A673 (cell line): Measurements from ENCODE around the gene TNS3.

Source experiments
- EZH2 ChIP-seq: fragments of 200-600 bp; sonication (generic); IDR thresholded peaks from 2 replicates; pipeline ENCODE4 v1.6.1; 2017; ENCODE audit warnings: borderline replicate concordance, low read depth, mild to moderate bottlenecking, mixed read lengths, antibody characterized with exemption, low read length; ENCODE audit not compliant: poor library complexity, severe bottlenecking
- TF ChIP-seq, protein P1 (sequence below): fragments of 300-800, 200-600 bp; sonication (generic); conservative IDR thresholded peaks from 2 replicates; pipeline ENCODE4 v1.5.1; 2017; ENCODE audit warnings: low read depth, mild to moderate bottlenecking, antibody characterized with exemption, low read length, moderate library complexity, mixed read lengths

DNA sequence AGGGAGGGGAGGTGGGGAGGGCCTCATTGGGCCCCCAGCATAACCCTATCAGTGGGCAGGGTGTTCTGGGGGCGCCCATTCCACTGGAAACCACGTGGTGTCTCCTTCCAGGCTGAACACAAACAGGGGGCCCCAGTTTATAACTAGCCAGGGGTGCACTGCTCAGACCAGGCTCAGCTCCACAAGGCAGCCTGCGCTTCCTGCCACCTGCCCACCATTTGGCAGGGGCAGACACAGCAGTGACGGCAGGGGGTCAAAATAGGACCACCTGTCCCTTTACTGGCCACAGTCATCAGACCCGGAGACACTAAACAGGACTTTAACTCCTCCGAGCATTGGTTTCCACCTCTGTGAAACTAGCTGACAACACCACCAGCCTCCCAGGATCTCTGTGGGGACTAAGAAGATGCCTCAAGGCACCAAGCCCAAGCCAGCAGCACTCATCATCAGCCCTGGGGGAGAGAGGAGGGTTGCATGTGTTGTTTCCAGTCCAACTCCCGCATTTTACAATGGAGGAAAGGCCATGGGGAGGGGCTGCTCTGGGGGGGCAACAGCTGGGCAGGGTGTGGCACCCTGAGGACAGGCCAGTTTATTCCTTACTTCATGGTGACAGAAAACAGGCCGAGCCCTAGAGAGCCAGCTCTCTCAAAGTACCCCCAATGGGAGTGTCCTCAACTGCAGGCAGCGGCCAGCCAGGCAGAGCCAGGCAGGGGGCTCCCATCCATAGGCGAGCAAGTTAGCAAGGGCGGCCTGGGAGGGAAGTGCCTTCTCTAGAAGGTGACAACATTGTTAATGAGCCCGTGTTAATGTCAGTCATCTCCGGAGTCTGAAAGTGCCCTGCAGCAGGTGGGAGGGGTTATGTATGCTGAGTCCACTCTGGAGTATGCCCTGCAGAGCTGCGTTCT, 127.6 kb downstream of the TNS3 start:
- TF ChIP-seq, protein P1, sequence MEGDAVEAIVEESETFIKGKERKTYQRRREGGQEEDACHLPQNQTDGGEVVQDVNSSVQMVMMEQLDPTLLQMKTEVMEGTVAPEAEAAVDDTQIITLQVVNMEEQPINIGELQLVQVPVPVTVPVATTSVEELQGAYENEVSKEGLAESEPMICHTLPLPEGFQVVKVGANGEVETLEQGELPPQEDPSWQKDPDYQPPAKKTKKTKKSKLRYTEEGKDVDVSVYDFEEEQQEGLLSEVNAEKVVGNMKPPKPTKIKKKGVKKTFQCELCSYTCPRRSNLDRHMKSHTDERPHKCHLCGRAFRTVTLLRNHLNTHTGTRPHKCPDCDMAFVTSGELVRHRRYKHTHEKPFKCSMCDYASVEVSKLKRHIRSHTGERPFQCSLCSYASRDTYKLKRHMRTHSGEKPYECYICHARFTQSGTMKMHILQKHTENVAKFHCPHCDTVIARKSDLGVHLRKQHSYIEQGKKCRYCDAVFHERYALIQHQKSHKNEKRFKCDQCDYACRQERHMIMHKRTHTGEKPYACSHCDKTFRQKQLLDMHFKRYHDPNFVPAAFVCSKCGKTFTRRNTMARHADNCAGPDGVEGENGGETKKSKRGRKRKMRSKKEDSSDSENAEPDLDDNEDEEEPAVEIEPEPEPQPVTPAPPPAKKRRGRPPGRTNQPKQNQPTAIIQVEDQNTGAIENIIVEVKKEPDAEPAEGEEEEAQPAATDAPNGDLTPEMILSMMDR: no peak
- TF ChIP-seq EZH2: no peak
